AG20443 (cell line): Measurements from ENCODE around the gene CFHR2.
A peak's percentile ranks its signal among the peaks of the same experiment; 100 is the strongest.
"Not testable (repeated sequence)": the region's sequence is repeated elsewhere in the genome, so short reads cannot be mapped to it uniquely, and the experiment has no call there.

Experiments
- DNase-seq: peaks from one replicate; pipeline ENCODE4 v3.0.0; 2012; ENCODE audit warnings: low spot score, mixed read lengths

Gene CFHR2

DNA sequence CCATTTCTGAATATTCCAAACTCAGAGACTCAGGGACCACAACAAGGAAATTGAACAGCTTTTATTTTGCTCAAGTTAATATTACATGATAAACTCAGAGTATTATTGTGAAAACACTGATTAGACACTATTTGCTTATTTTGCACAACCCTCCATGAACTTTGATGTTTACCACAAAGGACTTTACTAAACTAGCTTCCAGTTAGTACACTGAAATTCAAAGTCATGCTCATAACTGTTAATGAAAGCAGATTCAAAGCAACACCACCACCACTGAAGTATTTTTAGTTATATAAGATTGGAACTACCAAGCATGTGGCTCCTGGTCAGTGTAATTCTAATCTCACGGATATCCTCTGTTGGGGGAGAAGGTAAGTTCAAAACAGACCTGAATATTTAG lies at the start of gene CFHR2:
Gene CFHR2, plus strand, starts transcription at position 171 of the 400 bp plus-strand sequence. Its CDS starts 143 bp downstream, at position 314.
- DNase-seq: not testable (repeated sequence)

DNA sequence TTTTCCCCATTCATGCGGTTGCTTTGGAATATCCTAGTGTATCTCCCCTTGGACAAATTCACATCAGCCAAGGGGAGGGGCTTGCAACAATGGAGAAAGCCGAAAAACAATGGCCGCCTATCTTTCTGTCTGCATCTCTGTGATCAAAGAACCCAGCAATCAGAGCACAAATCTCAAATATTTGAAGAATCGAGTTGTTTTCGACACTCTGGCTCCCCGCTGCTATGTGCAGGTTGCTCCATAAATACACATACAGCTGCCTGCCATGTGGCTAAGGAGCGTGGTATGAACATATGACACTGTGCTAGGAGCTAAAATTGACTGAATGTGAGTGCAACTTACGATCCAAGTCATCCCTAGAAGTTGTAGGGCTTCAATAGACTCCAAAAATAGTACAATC lies 47.2 kb upstream of the CFHR2 start:
- peak; percentile 14 for DNase-seq

DNA sequence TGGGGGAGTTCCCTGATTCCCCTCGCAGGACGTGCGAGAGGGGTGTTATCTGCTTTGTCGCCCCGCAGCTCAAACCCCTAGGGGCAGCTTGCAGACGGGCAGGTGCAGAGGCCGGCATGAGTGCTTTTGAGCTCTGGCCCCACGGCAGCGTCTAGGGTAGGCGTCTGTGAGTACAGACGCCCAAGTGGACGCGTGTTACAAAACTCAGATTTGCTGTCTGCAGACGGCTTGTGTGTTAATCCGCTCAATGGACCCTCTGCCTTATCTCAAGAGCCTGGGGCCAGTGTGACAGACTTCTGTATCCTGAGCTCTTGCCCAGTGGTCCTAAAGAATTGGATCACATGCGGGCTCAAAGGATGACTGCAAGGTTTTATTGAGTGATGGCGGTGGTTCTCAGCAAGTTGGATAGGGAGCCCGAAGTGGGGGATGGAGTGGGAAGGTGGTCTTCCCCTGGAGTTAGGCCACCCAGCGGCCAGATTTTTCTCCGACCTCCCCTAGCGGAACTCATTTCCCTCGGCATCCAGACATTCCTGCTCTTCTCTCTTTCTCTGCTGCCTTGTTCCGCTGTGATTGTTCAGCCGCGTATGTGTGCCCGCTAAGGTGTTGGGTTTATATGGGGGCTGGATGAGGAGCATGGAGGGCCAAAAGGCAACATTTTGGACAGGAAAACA lies 46.2 kb upstream of the CFHR2 start:
- peak; percentile 12 for DNase-seq

DNA sequence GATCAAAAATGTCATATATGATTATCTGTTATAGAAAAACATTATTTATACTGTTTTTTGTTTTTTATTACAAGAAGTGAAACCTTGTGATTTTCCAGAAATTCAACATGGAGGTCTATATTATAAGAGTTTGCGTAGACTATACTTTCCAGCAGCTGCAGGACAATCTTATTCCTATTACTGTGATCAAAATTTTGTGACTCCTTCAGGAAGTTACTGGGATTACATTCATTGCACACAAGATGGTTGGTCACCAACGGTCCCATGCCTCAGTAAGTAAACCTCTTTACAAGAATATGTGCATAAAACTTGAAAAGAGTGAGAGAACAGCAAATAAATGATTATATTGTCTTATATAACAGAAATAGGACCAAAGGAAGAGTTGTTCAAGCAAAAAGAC lies 41.2 kb upstream of the CFHR2 start:
- DNase-seq: no peak

DNA sequence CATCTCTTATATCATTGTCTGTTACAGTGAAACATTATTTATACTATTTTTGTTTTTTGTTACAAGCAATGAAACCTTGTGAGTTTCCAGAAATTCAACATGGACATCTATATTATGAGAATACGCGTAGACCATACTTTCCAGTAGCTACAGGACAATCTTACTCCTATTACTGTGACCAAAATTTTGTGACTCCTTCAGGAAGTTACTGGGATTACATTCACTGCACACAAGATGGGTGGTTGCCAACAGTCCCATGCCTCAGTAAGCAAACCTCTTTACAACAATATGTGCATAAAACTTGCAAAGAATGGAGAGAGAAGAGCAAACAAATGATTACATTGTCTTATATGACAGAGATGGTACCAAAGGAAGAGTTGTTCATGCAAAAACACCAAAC lies 33.3 kb upstream of the CFHR2 start:
- DNase-seq: no peak

DNA sequence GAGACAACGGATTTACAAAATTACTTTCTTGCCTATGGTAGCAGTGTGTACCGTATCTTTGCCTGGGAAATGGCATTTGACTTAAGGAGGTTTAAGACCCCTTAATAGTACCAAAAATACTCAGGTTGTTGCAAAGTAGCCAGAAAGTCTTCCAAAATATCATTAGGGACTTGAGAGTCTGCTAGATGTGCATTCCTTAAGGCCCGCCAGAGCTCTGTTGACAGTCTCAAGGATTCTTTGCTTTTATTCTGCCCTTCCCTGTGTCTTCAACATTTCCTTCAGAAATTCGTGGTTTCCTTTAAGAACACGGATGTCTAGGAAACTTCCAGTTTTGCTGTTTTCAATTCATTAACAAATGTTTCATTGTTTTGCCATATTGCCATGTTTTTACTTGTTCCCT lies 31.3 kb upstream of the CFHR2 start:
- DNase-seq: not testable (repeated sequence)

DNA sequence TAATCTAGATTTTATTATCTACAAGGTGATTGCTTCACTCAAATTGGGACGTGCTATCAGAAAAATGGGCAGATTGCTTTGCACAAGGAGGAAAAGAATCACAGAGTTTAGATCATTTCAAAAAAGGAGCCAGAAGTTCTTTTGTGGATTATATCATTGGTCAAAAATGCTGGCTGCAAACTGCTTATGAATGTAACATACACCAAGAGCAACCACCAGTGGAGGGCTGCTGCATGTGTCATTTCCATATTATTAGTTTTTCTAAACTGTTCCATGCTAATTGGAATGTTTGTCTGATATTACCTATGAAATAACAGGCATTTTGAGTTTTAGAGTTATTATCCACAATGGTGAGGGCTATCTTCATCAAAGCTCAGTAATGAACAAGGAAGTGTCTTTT lies 16.7 kb upstream of the CFHR2 start:
- DNase-seq: peak; percentile 6

DNA sequence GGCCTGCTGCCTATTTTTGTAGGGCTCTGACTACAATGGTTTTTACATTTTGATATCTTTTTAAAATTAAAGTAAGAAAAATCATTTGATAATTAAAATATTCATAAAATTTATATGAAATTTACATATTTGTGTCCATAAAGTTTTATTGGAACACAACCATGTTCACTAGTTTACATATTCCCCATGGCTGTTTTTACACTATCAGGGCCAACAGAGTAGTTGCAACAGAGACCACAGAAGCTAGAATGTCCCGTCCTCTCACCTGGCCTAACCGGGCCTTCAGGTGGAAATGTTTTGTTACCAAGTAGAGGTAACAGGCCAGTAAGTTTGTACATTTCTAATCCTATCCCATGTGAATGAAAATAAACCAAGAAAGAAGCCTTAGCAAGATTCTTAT lies 10.7 kb upstream of the CFHR2 start:
- DNase-seq: not testable (repeated sequence)

DNA sequence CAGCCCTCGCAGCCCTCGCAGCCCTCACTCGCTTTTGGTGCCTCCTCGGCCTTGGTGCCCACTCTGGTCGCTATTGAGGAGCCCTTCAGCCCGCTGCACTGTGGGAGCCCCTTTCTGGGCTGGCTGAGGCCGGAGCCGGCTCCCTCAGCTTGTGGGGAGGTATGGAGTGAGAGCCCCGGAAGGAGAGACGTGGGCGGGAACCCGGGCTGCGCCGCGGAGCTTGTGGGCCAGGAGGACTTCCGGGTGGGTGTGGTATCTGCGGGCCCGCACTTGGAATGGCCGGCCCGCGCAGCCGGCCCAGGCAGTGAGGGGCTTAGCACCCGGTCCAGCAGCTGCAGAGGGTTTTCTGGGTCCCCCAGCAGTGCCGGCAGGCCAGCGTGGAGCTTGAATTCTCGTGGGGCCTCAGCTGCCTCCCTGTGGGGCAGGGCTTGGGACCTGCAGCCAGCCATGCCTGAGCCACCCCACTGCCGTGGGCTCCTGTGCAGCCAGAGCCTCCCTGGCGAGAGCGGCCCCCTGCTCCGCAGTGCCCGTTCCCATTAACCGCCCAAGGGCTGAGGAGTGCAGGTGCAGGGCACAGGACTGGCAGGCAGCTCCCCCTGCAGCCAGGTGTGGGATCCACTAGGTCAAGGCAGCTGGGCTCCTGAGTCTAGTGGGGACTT lies 9.9 kb upstream of the CFHR2 start:
- no peak for DNase-seq

DNA sequence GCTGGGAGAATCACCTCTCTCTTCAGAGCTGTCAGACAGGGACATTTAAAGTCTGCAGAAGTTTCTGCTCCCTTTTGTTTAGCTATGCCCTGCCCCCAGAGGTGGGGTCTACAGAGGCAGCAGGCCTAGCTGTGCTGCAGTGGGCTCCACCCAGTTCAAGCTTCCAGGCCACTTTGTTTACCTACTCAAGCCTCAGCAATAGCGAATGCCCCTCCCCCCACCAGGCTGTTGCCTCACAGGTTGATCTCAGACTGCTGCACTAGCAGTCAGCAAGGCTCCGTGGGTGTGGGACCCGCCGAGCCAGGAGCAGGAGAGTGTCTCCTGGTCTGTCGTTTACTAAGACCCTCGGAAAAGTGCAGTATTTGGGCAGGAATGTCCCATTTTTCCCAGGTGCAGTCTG lies 2.1 kb upstream of the CFHR2 start:
- not testable (repeated sequence) for DNase-seq

DNA sequence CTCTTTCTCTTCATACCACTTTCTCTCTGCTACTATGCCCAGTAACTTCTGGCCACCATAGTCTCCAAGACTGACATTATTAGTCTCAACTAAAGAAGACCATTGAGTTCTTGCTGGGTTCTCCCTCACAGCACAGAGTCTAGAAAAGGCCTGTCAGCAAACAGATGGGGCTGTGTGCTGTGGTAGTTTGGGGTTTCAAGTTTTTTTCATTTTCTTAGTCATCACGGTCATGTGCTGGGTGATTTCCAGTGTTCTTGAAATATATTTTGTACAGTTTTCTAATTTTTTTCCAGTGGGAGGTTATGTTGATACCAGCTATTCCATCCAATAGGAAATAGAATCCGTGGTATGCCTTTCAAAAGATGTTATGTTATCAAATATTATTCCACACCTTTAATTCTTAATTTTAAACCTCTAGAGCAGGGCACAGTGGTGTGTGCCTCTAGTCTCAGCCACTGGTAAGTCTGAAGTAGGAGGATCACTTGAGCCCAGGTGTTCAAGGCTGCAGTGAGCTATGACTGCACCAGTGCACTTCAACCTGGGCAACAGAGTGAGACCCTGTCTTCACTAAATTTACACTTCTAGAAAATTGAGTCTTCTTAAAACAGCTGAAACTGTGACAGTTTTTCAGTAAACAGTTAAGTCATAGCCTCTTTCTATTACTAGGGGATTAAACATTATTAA lies 8.3 kb downstream of the CFHR2 start:
- DNase-seq: peak; percentile 37

DNA sequence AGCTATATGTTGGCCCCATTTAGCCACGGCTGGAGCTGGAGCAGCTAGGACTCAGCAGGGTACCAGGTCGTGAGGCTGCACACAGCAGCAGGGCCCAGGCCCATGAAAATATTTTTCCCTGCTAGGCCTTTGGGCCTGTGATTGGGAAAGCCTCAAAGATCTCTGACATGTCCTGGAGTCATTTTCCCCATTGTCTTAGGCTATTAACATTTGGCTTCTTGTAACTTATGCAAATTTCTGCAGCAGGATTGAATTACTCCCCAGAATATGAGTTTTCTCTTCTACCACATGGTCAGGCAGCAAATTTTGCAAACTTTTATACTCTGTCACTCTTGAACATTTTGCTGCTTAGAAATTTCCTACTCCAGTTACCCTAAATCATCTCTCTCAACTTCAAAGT lies 11.2 kb downstream of the CFHR2 start:
- no peak for DNase-seq

DNA sequence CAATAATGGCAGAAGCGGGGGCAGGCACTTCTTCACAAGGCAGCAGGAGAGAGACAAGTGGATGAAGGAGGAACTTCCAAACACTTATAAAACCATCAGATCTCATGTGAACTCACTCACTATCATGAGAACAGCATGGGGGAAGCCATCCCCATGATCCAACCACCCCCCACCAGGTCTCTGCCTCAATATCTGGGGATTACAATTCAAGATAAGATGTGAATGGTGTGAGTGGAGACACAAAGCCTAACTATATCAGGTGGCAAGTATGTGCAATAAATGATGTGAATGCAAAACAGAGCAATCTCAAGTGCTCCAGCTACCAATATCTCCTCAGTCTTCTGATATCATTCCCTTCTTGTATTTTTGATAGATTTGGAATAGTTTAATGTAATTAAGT lies 12.4 kb downstream of the CFHR2 start:
- DNase-seq: no peak

DNA sequence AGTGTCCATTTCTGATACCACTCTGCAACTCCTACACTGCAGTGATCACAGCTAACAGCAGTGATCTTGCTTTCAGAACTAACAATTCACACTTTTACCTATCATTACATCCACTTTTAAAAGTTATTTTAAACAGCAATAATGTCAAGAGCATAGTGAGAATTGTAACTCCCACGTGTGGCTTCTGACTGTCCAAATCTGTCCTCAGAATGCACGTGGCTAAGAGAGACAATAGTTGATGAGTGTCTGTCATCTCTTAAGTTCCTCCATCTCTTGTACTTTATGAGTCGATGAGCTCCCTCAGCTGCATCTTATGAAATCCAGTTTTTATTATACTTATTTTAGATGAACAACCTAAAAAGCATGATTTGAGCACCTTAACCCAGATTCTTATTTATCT lies 17.3 kb downstream of the CFHR2 start:
- no peak for DNase-seq

DNA sequence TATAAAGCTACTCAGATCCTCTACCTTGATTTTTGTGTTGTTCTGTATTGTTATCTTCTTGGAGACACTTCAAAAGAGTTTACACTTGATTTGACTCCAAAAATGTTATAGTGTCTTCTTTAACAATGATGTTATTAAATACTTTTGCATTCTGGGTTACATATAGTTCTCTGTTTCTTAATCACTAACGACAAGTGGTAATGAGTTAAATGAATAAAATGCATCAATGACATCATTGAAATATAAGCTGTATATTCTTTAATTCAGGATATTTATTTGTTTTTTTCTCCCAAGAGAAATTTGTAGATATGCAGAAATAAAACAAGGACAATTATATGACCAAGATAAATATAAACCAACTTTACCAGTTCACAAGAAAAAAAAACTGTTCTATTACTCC lies 26.6 kb downstream of the CFHR2 start:
- DNase-seq: no peak

DNA sequence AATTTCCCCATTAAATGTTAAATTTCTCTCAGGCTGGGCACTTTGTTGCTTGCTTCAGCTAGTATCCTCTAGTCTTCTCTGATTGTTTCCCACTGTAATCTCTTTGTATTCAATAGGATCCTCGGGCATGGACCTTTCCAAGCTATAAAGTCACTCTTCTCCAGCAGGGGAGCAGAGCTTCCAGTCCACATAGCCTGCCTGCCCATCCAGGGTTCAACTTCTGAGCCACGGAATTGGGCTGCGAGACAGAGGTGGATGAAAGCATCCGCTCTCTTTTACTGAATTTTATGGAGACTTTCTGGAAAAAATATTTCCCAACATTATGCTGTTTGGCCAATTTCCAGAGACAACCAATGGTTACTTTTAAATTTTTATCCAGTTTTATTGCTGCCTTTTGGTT lies 32.7 kb downstream of the CFHR2 start:
- no peak for DNase-seq

DNA sequence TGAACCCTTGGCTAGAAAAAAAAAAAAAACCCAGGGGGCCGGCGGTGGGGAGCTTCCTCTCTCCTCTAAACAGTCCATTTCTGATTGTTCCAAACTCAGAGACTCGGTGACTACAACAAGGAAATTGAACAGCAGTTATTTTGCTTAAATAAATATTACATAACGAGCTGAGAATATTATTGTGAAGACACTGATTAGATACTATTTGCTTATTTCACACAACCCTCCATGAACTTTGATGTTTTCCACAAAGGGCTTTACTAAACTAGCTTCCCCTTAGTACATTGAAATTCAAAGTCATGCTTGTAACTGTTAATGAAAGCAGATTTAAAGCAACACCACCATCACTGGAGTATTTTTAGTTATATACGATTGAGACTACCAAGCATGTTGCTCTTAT lies 33.7 kb downstream of the CFHR2 start, which contains the start of gene CFHR5:
Gene CFHR5, plus strand, starts transcription at position 279 of the 400 bp plus-strand sequence. Its CDS starts 109 bp downstream, at position 388.
- no peak for DNase-seq

DNA sequence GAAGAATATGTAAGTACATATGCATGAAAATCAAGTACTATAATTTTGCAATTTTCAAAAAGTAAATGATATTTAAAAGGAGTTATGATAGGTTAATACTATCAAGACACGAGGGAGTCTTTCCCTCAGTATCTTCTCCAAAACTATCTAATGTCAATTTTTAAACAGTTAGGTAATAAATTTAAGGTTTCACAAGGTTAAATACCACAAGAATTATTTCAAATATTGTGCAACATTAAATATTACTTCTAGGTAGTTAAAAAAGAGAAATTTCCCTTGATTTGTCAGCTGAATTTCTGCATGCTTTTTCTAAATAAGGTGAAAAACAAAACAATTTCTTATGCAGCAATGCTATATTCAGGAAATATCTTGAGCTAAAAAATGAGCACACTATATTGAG lies 37.3 kb downstream of the CFHR2 start:
- DNase-seq: no peak

DNA sequence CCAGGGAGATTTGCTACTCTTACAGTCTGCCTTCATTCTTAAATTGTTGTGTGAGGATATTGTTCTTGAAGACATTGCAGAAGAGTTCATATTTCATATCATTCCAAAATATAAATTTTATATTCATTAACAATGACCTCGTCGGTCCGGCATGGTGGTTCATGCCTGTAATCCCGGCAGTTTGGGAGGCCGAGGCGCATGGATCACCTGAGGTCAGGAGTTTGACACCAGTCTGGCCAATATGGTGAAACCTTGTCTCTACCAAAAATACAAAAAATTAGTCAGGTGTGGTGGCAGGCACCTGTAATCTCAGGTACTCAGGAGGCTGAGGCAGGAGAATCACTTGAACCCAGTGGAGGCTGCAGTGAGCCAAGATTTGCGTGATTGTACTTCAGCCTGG lies 38.7 kb downstream of the CFHR2 start:
- DNase-seq: not testable (repeated sequence)

DNA sequence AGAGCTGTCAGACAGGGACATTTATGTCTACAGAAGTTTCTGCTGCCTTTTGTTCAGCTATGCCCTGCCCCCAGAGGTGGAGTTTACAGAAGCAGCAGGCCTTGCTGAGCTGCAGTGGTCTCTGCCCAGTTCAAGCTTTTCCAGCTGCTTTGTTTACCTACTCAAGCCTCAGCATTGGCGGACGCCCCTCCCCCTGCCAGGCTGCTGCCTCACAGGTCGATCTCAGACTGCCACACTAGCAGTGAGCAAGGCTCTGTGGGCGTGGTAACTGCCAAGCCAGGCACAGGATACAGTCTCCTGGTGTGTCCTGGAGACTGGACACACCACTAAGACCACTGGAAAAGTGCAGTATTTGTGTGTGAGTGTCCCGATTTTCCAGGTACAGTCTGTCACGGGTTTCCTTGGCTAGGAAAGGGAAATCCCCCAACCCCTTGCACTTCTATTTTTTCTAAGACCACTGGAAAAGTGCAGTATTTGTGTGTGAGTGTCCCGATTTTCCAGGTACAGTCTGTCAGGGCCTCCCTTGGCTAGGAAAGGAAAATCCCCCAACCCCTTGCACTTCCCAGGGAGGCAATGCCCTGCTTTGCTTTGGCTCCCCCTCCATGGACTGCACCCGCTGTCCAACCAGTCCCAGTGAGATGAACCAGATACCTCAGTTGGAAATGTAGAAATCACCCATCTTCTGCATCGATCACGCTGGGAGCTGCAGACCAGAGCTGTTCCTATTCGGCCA lies 48.5 kb downstream of the CFHR2 start:
- DNase-seq: not testable (repeated sequence)

DNA sequence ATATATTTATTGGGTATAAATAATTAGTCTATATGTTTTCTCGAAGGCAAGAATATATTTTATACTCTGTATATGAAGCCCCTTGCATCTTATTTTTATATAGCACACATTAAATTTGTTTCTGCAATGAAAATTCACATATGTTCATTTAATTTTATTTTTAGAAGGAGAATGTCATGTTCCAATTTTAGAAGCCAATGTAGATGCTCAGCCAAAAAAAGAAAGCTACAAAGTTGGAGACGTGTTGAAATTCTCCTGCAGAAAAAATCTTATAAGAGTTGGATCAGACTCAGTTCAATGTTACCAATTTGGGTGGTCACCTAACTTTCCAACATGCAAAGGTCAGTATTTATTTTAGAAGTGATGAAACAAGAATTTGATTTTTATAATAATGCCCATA lies 50.4 kb downstream of the CFHR2 start:
- no peak for DNase-seq

DNA sequence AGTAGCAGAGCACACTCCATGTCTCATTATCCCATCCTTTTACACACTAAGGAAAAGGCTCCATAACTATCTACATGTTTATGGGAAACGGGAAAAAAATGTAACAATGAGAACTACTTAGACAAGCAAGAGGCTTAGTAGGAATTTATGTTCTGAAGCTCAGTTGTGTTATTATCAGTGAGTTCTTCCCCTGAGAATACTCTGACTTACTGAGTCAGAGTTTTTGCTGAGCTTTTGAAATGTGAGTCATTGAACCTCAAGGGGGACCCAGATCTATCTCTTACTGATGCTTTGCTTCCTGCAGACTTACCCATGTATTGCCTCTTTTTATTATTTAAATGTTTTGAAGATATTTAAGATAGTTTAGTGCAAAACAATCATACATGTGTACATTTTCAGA lies 53.9 kb downstream of the CFHR2 start:
- peak; percentile 63 for DNase-seq

DNA sequence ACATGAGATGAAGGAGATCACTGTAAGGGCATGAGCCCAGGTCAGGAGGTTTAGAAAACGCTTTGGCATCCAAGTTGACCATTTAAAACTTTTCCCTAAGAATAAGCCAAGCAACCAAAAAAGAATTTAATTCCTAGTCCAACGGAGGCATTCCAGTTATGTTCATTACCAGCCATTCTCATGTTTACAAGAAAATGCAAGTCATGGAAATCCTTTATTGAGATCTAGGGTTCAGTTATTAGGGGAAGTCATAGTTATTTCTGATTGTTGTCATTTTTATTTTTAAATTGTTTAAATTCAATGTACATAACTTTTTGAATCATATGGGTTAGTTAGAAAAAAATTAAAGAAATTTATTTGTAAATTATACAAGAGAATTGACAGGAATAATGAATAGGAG lies 58.3 kb downstream of the CFHR2 start:
- DNase-seq: no peak
